HK-2 (cell line): ENCODE measurements around the gene FOXO6.

ENCODE experiments used
- DNase-seq: peaks from one replicate; pipeline ENCODE4 v3.0.0-alpha.2; 2018; ENCODE audit not compliant: unreplicated experiment

Gene FOXO6

GRCh38 chr1:41351262-41352151 lies 9.7 kb upstream of the FOXO6 start:
- DNase-seq, result no peak

GRCh38 chr1:41353744-41354143 lies 7.5 kb upstream of the FOXO6 start:
- peak; percentile 78 for DNase-seq

GRCh38 chr1:41354956-41355355 lies 6.3 kb upstream of the FOXO6 start:
- DNase-seq, result no peak

- no peak for DNase-seq
Observed at GRCh38 chr1:41355356-41355755, 5.9 kb upstream of the FOXO6 start.

- DNase-seq, result no peak
Observed at GRCh38 chr1:41355761-41356160, 5.5 kb upstream of the FOXO6 start.

- DNase-seq, result no peak
Observed at GRCh38 chr1:41356752-41357151, 4.5 kb upstream of the FOXO6 start.

GRCh38 chr1:41357451-41358101 lies 3.7 kb upstream of the FOXO6 start:
- peak; percentile 39 for DNase-seq

GRCh38 chr1:41358131-41359021 lies 2.9 kb upstream of the FOXO6 start:
- peak; percentile 29 for DNase-seq

- DNase-seq, result no peak
Observed at GRCh38 chr1:41359211-41360073, 1.8 kb upstream of the FOXO6 start.

- DNase-seq, result no peak
Observed at GRCh38 chr1:41360074-41360785, 1.0 kb upstream of the FOXO6 start.

GRCh38 chr1:41361495-41362356 lies 492 bp downstream of the FOXO6 start:
- DNase-seq, result peak; percentile 29

- no peak for DNase-seq
Observed at GRCh38 chr1:41362357-41362721, 1.1 kb downstream of the FOXO6 start.

- DNase-seq, result no peak
Observed at GRCh38 chr1:41362749-41363590, 1.7 kb downstream of the FOXO6 start.

GRCh38 chr1:41363591-41364320 lies 2.5 kb downstream of the FOXO6 start:
- no peak for DNase-seq

GRCh38 chr1:41364442-41365319 lies 3.4 kb downstream of the FOXO6 start:
- no peak for DNase-seq

GRCh38 chr1:41365320-41365633 lies 4.0 kb downstream of the FOXO6 start:
- DNase-seq, result no peak

GRCh38 chr1:41365772-41366454 lies 4.7 kb downstream of the FOXO6 start:
- DNase-seq, result no peak
